Thyroid gland (tissue), 4 donors: ENCODE results near the gene FES. TPM values are rescaled to one million over a fixed set of nuclear protein-coding genes. Genes with fewer than 3 reads are reported as not detected.
A peak's percentile ranks its signal among the peaks of the same experiment; 100 is the strongest.
"Not testable (repeated sequence)": the region's sequence is repeated elsewhere in the genome, so short reads cannot be mapped to it uniquely, and the experiment has no call there.

Experiments
- DNase-seq, 2 donors: peaks; one replicate each; pipeline ENCODE4 v3.0.0-alpha.2; 2019
- H3K27ac ChIP-seq, 3 donors: fragments of 200-600 bp; sonication (generic); 1 replicate in 2 of 3; 2 replicates in 1 of 3; pipeline ENCODE4 v1.5.1; 2016 to 2019; ENCODE audit warnings: mild to moderate bottlenecking in 1 of 3, moderate library complexity in 1 of 3
- H3K27me3 ChIP-seq: fragments of 200-600 bp; sonication (generic); one replicate; pipeline ENCODE4 v1.5.1; 2019
- H3K36me3 ChIP-seq, 2 donors: fragments of 200-600 bp; sonication (generic); one replicate each; pipeline ENCODE4 v1.5.1; 2016 to 2019
- H3K4me1 ChIP-seq, 2 donors: fragments of 200-600 bp; sonication (generic); one replicate each; pipeline ENCODE4 v1.5.1; 2017 to 2019
- H3K4me3 ChIP-seq, 3 donors: fragments of 200-600 bp; sonication (generic); replicated peaks in 1 of 3; 1 replicate in 2 of 3; 2 replicates in 1 of 3; pipeline ENCODE4 v1.5.1; 2016; ENCODE audit warnings: mild to moderate bottlenecking in 1 of 3
- H3K9me3 ChIP-seq: fragments of 200-600 bp; sonication (generic); one replicate; pipeline ENCODE4 v1.5.1; 2017
- POLR2A ChIP-seq, 2 donors: fragments of 450-650 bp; IDR thresholded peaks; one replicate each; pipeline ENCODE4 v1.6.1; 2017; ENCODE audit warnings: antibody characterized with exemption in 2 of 2, mild to moderate bottlenecking in 2 of 2, moderate library complexity in 1 of 2
- WGBS, 2 donors: methylation state at CpG; one replicate each; pipeline ENCODE4 v1.1.5; 2017; 5-methylcytosine and 5-hydroxymethylcytosine counted together
- intact Hi-C: fragments of 100-400 bp; cut with DNase I; formaldehyde crosslinking; loops from one replicate; pipeline ENCODE4 v1.15.1; 2023
- total RNA-seq, 4 donors: library from RNA; depleted of rRNA; stranded (reverse); fragments of >200 nt; gene quantifications; one replicate each; pipeline ENCODE4 v1.2.3, GENCODE V29; 2016
- TF ChIP-seq, protein P1 (sequence below), 6 experiments: fragments of 200-600 bp in 3 of 6; fragments of 450-650 bp in 3 of 6; sonication (generic) in 3 of 6; IDR thresholded peaks; one replicate each; pipeline ENCODE4 v1.5.1; 2016 to 2019; ENCODE audit warnings: antibody characterized with exemption in 6 of 6, mild to moderate bottlenecking in 2 of 6, inconsistent platforms in 1 of 6, moderate library complexity in 1 of 6

Gene FES
- total RNA-seq, 4 donors from 2014 or later: 34.1 to 44.5 (median 36.0) TPM

DNA sequence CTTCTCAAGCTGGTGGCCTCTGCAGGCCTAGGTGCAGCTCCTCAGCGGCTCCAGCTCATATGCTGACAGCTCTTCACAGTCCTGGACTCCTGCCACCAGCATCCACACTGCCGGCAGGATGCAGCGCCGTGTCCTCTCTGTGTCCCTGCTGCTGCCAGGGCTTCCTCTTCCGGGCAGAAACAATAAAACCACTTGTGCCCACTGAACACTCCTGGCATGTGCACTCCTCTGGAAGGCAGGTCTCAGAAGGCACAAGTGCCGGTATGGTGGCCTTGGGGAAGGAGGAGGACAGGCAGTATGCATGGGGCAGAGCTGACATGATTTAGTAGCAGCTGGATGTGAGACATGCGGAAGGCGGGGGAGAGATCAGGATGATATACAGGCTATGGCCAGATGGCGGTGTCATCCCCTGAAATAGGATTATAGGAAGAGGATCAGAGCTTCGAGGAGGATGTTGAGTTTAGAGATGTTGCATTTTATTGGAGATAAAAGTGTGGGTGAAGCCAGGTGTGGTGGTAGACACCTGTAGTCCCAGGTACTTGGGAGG, 11.3 kb downstream of the FES start:
- TF ChIP-seq POLR2A (IDR thresholded peaks at IDR 0.05): no peak
- TF ChIP-seq, protein P1, sequence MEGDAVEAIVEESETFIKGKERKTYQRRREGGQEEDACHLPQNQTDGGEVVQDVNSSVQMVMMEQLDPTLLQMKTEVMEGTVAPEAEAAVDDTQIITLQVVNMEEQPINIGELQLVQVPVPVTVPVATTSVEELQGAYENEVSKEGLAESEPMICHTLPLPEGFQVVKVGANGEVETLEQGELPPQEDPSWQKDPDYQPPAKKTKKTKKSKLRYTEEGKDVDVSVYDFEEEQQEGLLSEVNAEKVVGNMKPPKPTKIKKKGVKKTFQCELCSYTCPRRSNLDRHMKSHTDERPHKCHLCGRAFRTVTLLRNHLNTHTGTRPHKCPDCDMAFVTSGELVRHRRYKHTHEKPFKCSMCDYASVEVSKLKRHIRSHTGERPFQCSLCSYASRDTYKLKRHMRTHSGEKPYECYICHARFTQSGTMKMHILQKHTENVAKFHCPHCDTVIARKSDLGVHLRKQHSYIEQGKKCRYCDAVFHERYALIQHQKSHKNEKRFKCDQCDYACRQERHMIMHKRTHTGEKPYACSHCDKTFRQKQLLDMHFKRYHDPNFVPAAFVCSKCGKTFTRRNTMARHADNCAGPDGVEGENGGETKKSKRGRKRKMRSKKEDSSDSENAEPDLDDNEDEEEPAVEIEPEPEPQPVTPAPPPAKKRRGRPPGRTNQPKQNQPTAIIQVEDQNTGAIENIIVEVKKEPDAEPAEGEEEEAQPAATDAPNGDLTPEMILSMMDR (IDR thresholded peaks at IDR 0.05): no peak
- Histone ChIP-seq H3K4me1 (no peaks in the 10 kb centered on the region), H3K9me3 (no peaks in the 10 kb centered on the region), H3K27ac (no peak overlapping the region), H3K4me3 (no peak overlapping the region), H3K27me3 (no peaks in the 10 kb centered on the region), H3K36me3 (peaks cover 45 to 52% of the 10 kb centered on the region in 2 donors)
- intact Hi-C loops: no loop called here
- DNase-seq: no peak
- 73 to 89% methylated on average over 8 to 9 of the region's 10 CpGs for WGBS, 2 donors

DNA sequence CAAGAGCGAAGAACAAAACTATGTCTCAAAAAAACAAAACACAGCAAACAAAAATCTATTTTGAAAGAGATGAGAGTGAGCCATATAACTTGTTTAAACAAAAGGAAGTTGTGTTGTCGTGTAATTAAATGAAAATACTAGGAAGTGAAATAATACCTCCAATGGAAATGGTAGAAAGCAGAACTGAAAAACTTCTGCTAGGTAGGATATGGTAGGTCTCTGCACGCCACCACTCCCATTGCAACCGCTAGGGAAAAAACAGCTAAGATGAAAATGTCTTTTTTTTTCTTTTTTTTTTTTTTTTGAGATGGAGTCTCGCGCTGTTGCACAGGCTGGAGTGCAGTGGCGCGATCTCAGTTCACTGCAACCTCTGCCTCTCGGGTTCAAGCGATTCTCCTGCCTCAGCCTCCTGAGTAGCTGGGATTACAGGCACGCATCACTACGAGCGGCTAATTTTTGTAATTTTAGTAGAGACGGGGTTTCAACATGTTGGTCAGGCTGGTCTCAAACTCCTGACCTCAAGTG, 12.9 kb downstream of the FES start:
- H3K4me1 ChIP-seq, intact Hi-C loops, H3K27me3 ChIP-seq, H3K4me3 ChIP-seq, DNase-seq, H3K9me3 ChIP-seq, H3K27ac ChIP-seq: not testable (repeated sequence)
- 91 to 94% methylated on average over 14 of the region's 14 CpGs for WGBS, 2 donors
- H3K36me3 ChIP-seq: peaks cover 29 to 37% of the 10 kb centered on the region in 2 donors

DNA sequence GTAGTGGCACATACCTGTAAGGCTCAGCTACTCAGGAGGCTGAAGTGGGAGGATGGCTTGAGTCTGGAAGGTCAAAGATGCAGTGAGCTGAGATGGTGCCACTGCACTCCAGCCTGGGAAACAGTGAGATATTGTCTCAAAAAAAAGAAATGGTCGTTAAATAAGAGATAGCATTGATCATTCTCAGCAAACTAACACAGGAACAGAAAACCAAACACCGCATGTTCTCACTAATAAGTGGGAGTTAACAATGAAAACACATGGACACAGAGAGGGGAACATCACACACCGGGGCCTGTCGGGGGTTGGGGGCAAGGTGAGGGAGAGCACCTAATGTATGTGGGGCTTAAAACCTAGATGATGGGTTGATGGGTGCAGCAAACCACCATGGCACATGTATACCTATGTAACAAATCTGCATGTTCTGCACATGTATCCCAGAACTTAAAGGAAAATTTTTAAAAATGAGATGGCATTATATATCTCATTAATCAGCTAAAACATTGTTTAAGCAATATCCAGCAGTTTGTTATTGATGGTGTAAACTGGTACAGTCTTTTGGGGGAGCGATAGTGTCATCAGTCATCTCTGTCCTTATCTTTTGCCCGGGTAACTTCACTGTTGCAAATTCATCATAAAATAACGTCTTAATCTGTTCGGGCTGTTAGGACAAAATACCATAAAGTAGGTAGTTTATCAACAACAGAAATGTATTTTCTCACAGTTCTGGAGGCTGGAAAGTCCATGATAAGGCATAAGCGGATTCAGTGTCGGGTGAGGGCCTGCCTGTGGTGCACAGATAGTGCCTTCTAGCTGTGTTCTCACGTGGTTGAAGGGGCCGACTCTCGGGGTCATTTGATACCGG, 17.1 kb downstream of the FES start:
- intact Hi-C loops: no loop called here
- no peak overlapping the region for H3K4me3 ChIP-seq
- 65 to 66% methylated on average over 14 of the region's 14 CpGs for WGBS, 2 donors

DNA sequence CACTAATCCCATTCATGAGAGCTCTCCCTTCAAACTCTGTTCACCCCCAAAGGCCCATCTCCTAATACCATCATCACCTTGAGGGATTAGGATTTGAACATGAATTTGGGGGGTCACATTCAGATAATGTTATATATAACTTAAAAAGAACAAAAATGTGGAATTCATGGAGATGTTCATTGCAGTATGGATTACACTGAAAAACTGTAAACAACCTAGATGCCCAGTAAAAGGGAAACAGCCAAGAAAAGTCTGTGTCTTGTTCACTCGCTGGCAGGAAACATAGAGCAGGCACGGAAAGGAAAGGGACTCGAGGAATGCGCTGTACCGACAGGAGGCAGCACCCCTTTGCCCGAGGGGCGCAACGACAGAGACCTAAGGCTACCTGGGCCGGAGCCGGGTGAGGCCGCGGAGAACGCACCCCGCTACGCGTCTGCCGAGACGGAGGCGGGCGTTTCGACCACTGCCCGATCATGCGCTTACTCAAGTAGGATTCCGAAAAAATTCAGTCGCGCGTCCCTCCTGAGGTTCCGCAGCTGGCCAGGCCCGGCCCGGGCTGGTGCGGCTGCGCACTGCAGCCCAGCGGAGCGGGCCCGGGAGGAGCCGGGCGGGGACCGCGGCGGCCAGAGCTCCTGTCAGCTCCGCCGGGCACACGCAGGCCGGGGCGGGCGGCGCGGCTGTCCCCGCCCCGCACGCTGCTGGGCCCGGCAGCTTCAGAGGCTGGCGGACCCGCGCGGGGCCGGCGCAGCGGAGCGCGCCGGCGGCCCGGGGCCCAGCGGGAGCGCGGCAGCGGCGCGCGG, 17.9 kb downstream of the FES start:
- Histone ChIP-seq H3K4me1 (peaks cover 12 to 15% of the 10 kb centered on the region in 2 donors), H3K9me3 (no peaks in the 10 kb centered on the region), H3K4me3 (peak overlapping the region in 2 of 3 donors; percentile 5 to 28), H3K27ac (peak overlapping the region; percentile 86 to 96 (median 90)), H3K36me3 (peaks cover 21 to 22% of the 10 kb centered on the region in 2 donors), H3K27me3 (no peaks in the 10 kb centered on the region)
- TF ChIP-seq, protein P1 (IDR thresholded peaks at IDR 0.05): peak; percentile 22 to 79 (median 66)
- peak in 1 of 2 donors; percentile 70 for TF ChIP-seq POLR2A (IDR thresholded peaks at IDR 0.05)
- intact Hi-C loops: no loop called here
- peak; percentile 79 to 80 for DNase-seq
- WGBS, 2 donors: 0% methylated on average over 10 to 24 of the region's 71 CpGs

More for the DNA sequence above, 17.1 kb downstream of the FES start:
- TF ChIP-seq, protein P1 (IDR thresholded peaks at IDR 0.05): no peak
- no peak for TF ChIP-seq POLR2A (IDR thresholded peaks at IDR 0.05)
- H3K9me3 ChIP-seq: no peaks in the 10 kb centered on the region
- H3K27me3 ChIP-seq: no peaks in the 10 kb centered on the region
- DNase-seq: no peak
- peak overlapping the region; percentile 86 to 96 (median 90) for H3K27ac ChIP-seq
- H3K36me3 ChIP-seq: peaks cover 13 to 14% of the 10 kb centered on the region in 2 donors
- H3K4me1 ChIP-seq: peaks cover 12 to 15% of the 10 kb centered on the region in 2 donors
